Measurements from ENCODE around the gene ZSWIM4.
"Not testable (repeated sequence)": the region's sequence is repeated elsewhere in the genome, so short reads cannot be mapped to it uniquely, and the experiment has no call there.

ZSWIM4 gene

DNA sequence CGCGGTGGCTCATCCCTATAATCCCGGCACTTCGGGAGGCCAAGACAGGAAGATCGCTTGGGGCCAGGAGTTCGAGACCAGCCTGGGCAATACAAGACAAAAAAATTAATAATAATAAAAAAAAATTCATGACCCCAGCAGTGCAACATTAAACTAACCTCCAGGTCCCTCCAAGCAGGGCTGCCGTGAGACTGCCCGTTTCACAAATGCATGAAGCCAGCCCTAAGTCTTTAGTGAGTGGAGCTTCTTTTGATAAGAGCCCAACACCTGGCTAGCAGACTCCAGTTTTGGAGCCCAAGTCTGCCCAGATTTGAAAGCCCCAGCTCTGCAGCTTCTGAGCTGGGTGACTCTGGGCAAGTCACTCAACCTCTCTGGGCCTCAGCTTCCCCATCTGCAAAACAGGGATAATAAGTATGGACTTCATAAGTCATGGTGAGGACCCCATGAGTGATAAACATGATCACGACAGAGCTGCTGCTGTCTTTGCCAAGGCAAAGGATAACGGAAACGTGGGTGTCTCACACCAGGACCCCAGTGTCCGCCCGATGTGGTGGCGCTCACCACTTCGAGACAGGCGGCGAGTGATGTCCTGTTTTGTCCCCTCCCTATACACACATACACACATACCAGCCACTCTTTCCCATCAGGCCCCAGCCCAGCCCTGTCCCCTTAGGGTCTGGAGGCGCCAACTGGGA is 43.3 kb downstream of the ZSWIM4 start:
- no peak for DNase-seq

DNA sequence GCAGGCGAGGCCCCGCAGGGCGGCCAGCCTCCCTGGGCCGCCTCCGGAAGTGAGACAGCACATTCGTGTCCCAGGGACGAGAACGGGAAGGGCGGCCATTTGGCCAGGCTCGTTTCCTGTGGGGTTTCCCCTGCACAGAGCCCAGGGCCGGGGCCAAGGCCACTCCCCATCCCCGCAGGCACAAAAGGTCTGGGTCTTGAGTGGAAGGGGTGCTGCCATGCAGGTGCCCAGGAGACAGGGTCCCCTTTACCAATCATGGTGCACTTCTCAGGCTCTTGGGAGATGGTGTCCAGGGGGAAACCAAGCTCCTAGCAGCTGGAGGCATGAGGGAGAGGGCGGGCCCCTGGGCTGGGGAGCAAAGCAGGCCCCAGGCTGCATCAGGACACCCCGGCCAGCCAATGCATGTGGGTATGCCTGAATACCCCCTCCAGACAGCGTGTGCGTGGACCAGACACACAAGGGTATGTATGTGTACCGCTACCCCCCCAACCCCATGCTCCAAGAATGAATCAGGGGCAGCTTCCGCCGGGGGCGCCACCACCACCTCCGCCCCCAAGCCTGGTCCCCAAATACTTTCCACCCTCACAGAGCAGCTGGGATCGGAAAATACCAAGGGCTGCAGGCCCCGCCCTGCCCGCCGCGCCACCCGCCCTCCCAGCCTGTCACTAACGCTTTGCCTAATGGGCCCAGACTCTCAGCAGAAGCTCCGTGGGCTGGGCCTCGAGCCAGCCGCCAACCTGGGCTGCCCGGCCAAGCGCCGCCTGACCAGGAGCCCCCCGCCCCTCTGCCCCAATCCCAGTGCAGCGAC is 44.1 kb downstream of the ZSWIM4 start:
- peak; percentile 86 to 91 for DNase-seq

DNA sequence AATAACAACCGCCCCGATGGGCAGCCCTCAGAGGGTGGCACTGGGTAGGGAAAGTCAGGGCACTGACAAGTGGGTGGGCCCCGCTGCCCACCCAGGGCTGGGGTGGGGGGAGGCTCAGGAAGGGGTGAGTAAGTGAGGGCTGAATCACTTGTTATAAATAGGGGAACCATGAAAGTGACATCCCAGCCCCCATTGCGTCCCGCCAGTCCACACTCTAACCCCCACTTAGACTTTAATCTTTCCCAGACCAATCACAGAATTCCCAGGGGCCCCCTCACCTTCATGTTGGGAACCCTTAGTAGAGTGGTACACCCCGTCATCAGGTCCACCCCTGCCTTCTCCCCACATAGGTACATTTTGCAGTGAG is 44.7 kb downstream of the ZSWIM4 start:
- peak in 1 of 2 donors; percentile 58 for DNase-seq

DNA sequence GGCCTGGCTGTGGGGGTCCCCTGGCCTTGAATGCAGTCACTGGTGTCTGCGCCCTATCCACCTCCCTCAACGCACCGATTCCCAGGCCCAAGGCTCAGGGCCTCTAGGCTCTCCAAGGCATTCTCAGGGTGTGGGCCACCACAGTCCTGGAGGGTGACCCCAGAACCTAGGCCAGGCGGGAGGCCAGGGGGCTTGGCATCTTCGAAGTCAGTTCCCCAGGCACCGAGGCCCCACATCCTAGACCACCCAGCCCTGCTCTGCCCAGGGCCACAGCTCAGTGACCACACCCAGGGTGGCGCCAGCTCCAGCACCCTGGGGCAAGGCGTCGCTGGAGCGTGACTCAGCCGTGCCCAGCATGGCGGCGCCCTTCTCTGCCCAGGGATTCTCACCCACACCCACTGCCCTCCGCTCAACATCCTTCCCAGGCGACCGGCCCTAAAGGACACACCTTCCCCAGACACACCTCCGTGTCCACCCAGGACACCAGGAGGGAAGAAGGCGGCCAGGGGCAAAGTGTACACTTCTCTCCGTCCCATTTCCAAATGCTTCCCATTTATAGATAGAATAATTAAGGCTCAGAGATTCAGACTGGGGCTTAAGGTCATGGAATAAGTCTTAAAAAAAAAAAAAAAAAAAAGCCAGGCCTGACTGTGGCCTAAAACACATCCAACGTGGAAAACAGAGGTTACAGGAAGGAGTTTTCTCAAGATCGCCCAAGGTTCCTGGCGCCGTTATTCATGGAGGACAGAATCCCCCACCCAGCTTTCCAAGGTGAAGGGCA is 45.3 kb downstream of the ZSWIM4 start:
- peak in 1 of 2 donors; percentile 58 for DNase-seq

DNA sequence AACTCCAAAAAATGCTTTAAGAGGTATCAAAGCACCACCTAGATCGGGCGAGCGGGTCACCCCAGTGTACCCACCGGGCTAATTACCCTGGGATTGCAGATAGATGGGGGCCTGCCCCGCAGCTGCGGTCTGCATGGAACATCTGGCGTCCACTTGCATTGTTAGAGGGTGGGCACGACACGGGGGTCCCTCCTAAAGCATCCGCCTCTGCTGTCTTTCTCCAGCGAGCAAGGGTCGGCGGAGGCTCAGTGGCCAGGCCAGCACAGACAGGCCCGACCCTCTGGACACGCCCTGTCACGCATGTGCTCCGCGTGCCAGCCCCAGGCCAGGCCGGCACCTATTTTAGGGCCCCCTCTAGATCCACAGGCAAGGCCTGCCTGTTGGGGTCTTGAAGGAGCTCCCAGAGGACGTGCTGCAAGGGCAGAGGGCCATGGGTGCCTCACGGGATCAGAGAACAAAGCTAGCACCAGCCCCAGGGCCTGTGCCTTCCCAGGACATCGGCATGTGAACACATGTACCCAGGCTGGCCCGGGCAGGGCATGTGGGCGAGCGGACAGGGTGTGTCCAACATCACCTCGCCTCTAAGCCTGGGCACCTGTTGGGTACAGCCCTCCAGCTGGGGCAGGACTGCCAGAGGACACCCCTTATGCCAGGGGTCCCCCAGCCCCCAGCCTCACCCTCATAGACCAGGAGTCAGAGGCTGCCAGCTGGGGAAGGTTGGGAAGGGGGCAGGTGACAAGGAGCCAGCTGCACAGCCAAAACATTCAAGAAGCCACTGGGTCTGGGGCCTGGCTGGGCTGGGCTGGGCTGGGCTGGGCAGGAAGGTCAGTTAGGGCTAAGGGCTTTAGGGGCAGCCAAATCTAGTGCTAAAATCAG is 46.1 kb downstream of the ZSWIM4 start:
- DNase-seq, result peak in 1 of 2 donors; percentile 43

DNA sequence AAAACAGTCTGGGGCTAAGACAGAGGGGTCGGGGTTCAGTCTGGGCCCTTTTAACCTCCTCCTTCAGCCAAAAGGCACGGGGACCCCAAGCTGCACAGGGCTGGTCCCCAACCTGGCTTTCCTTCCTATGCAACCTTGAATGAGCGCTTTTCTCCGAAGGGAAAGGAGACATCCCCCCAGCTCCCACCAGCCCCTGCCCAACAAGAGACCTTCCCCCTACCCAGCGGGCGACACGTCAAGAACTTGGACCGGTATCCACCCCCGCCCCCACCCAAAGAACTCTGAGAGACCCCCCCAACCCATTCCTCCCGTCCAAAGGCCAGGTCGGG is 46.7 kb downstream of the ZSWIM4 start:
- DNase-seq, result no peak

DNA sequence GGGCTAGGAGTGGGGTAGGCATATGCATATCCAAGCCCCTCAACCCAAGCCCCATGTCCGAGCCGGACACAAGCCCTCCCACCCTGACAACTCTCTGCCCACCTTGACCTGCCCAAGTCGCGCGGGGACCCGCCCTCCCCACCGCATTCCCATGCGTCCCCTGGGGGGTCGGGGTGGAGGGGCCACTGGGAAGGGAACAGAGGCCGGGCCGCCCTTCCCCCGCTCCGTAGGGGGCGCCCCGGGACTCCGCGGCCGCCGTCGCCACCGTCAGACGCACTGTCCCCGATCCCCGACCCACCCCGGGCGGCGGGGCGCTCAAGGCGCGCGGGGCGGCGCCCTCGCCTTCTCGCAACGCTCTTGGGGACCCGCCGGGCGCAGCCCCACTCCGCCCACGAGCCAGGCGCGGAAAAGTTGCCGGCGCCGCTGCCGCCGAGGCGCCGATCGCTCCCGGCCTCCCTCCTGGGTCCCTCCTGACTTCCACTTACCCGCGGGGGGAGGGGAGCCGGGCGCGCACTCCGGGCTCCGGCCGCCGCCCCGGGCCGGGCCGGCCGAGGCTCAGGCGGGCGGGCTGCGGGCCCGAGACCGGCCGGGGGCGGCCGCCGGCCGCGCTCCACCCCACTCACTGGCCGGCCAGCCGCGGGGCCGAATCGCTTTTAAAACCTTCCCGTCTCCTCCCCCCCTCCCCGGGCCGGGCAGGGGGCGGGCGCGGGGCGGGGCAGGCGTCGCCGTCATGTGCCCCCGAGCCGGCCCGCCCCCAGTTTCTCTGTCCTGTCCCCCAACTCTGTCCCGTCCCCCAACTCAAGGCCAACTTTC is 47.3 kb downstream of the ZSWIM4 start:
- DNase-seq, result peak; percentile 63 to 75

DNA sequence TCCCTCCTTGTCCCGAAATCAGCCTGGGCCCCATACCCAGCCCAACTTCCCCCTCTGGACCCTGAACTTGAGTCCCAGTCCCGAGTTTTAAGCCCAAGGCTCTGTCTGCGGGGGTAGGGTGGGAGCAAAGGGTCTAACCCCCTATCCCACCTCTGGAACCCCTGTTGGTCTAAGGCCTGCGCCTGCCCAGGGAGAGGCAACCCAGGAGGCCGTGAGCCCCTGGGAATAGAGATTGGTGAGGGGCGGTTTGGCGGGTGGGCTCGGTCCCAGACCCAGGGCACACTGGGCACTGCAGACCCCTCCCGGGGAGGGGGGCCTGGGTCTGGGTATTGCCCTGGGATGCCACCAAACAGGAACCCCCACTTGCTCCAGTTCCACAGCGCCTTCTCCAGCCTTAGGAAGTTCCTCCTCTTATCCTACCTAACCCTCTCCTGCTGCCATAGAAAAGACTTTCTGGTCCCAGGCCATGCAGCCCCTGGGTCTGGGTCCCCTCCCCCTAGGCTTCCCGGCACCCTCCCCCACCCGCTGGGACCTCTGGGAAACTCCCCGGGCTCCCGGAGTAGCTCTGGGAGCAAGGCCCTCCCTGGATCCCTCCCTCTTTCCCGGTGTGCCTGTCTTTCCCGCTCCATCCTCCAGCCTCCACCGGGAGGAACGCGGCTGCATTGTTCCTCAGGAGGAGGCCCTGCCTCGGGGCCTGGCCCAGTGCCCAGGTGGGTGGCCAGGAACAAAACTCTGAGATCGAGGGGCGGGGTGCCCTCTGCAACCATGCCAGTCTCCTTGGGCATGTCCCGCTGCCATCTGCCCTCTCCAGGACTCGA is 48.1 kb downstream of the ZSWIM4 start:
- no peak for DNase-seq

DNA sequence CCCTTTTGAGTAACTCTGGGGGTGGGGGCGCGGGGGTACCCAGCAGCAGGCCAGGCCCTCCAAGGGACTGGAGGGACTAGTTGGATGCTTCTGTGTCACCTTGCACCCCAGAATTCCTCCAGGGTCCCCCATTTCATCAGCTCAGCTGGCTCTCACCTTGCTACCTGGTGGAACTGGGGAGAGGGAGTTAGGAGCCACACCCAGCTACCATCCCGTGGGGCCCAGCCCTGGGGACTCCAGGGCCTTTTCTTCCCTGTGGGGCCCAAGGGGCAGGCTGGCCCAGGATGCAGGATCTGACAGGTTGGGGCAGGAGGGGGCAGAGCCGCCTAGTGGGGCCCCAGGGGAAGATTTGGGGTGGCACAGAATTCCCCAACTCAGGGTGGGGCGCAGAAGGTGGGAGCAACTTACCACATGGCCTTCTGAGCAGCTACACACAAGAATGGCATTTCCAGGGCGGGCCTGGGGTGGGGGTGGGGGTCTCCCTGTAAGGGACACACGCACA is 48.9 kb downstream of the ZSWIM4 start:
- DNase-seq, result no peak

DNA sequence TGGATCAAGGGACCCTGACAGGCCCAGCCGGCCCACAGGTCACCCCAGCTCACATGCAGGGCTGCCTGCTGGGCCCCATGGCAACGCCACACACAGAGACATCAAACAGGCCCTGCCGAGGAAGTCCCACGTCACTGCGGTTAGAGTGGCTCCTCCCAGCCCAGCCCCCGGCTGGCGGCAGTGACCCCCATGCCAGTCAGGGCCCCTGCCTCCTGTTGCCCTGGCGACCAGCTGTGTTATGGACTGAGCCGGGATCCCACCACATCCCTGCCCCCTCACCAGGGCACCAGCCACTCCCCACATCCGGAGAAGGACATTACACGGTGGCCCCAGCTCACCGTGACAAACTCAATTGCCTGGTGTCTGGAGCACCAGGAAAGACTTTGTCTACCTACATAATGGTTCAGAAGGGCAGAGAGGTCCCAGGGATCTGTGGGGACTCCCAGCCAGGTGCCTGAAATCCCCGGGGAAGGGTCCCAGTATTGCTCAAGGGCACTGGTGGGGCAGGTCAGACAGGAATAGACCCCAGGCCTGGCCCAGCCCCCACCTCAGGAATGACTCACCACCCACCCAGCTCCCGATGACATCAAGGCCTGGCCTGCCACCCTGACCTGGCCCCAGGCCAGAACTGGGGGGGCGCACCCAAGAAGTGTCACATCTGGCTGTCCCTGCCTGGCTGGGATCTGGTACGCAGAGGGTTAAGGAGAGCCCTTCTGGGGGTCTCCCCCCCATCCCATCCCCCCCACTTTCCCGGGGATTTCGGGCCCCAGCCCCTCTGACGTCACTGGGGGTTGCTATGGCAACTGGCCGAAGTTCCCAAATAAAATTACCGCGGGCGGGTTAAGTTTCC is 51.5 kb downstream of the ZSWIM4 start:
- peak; percentile 89 to 91 for DNase-seq

DNA sequence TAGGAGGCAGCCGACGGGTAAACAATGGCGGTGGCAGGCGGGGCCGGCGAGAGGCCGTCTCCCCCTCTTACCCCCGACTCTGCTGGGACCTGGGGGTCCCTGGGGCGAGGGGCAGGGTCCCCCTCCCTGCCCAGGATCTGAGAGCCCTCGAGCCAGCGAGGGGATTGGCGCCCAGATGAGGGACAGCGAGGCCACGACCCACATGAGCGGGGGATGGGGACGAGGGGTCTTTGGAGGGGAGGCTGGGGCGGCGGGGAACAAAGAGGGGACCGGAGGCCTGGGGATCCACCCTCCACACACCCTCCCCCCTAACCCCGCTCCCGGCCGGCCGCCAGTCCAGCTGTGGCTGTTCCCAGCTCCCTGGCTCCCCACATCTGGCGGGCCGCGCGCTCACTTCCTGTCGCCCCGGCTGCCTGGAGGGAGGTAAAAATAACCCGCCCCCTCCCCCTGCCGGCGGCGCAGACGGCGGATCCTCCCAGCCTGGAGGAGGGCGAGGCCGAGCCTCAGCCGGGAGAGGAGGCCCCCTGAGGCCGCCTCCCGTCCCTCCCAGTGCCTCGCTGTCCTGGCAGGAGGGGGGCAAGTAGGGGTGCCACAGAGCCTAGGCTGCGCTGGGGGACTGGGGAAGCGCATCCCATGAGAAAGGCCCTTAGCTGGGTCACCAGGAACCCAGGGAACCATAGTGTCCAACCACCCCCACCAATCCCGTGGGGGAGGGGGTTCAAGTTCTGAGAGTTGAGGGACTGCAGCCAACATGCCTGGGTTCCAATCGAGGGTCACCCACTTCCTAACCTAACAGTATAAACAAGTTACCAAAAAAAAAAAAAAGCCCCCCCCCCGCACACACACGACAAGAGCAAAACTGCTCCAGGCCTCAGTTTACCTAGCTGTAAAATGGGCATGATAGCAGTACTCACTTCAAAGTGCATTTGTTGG is 52.4 kb downstream of the ZSWIM4 start:
- peak; percentile 73 to 79 for DNase-seq

DNA sequence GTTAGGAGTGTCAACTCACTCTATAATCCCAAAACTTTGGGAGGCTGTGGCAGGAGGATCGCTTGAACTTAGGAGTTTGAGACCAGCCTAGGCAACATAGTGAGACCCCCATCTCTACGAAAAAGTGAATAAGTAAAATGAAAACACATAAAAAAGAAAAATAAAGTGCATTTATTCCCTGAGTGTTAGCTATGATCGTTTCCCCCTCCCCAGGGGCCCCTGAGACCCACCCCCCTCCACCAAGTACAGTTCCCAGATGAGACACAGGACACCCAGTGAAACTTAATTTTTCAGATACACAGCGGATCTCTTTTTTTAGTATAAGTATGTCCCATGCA is 53.1 kb downstream of the ZSWIM4 start:
- DNase-seq, result no peak

DNA sequence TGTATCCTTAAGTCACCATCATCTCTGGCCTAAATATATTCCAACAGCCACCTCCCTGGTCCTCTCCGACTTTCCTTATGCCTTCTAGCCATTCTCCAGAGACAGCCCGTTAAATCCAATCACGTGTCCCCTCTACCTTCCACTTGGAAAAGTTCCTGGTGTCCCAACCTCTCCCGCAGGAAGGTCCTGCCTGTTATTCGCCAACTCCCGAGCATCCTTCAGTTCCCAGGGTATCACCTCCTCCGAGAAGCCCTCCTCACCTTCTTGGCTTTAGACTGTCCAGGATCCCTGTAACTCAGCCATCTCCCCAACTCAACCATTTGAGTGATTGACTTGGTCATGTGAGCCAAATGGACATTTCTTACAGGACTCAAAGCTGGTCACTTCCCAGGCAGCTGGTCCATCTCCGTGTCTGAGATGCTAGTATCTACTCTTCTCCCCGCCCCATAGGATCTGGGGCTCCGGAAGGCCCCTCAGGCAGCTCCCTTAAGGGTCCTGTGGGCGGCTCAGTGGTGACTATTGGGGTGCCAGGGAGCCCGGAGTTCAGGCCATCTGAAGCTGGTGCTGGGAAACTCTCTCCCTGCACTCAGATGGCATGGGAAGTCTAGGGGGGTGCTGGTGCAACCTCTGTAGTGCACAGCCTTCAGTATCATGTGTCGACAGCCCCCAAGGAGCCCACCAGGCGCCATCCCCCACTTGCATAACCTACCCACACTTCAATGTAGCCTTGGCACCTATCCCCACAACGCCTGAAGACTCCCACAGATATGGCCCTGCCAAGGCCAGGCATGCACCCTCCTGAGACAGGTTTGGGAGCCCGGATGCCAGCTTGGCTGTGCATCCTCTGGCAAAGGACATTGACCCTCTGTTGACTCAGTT is 53.8 kb downstream of the ZSWIM4 start:
- no peak for DNase-seq

DNA sequence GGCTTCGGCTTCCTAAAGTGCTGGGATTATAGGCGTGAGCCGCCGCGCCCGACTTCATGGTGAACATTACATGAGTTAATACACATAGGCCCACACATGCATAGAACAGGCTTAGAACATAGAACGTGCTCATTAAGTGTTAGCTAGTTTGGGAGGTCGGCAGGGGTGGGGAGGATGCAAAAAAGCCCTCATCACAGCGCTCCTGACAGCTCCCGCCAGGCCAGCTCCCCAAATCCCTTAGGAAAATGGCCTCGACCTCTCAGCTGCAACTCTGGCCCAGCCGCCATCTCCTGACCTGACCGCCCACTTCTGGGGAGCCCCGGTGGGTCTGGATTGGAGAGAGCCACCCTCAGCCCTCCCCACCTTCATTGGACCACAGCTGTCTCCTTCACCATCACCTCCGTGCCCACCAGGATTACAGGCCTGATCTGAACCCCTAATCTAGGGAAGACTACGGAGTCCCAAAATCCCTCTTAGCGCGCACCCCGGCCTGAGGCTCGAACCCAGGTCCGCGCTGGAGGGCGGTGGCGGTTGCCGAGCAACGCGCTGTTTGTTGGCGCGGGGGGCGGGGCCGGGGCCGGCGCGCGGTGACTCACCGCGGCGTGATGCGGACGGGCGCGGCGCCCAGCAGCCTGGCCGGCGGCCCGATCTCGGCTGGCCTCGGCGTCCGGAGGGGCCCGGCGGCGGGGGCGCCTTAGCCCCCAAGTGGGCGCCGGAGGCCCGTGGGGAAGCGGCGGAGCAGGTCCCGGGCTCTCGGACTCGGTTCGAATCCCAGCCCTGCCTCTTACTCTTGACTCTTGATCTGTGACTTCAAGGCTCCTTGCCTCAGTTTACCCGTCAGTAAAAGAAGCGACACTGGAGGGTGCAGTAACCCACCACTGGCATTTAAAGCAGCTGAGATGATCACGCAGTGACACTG is 55.0 kb downstream of the ZSWIM4 start:
- peak in 1 of 2 donors; percentile 57 for DNase-seq

DNA sequence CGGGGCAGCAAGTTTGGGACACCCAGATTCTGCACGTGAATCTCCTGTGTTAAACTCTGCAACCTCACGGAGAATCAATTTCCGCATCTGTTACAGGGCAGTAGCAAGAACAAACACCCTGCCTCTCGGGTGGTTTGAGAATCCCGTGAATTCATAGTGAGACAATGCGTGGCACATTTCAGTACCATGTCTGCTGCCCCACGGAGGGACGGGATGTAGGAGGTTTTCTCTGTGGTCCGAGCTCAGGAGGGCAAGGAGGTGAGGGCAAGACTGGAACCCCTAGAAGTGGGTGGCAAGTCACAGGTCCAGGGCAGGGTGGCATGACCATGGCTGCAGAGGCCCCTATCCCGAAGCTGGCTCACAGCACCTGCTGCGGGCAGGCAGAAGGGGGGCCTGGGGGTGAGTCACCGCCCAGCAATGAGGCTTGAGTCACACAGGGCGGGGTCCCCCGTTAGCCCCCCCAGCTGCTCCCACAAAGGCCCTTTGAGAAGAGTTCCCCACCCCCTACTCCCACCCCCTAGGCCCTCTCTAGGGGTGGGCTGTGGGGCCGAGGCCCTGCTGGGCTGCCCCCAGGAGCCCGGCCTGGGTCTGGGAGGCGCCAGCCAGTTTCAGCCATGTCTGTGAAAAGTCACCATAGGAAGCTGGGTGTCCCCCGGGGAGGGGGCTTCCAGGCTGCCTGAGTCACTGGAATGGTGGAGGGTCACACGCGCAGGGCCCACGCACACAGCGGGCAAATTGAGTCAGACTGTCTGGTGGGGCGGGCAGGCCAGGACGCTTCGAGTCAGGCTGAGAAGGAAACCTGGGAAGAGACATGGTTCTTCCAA is 55.9 kb downstream of the ZSWIM4 start:
- peak; percentile 74 to 81 for DNase-seq

DNA sequence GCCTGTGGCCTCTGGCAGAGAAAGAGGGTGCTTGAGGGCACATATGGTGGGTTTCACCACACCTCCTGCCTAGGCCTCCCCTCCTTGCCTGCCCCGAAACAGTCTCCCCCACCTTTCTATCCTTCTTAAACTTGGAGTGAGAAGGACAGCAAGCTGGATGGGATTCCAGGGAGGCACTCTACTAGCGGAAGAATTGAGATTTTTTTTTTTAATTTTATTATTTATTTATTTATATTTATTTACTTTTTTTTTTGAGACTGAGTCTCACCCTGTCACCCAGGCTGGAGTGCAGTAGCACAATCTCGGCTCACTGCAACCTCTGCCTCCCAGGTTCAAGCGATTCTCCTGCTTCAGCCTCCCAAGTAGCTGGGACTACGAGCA is 56.5 kb downstream of the ZSWIM4 start:
- DNase-seq, result not testable (repeated sequence)
